Fibroblast of the conjunctiva (primary cell): ENCODE data around the gene BLM.
"Not testable (repeated sequence)": the region's sequence is repeated elsewhere in the genome, so short reads cannot be mapped to it uniquely, and the experiment has no call there.

Experiments
- DNase-seq: peaks from one replicate; pipeline ENCODE4 v3.0.0-alpha.2; 2010; ENCODE audit warnings: low read depth

Gene BLM

DNA sequence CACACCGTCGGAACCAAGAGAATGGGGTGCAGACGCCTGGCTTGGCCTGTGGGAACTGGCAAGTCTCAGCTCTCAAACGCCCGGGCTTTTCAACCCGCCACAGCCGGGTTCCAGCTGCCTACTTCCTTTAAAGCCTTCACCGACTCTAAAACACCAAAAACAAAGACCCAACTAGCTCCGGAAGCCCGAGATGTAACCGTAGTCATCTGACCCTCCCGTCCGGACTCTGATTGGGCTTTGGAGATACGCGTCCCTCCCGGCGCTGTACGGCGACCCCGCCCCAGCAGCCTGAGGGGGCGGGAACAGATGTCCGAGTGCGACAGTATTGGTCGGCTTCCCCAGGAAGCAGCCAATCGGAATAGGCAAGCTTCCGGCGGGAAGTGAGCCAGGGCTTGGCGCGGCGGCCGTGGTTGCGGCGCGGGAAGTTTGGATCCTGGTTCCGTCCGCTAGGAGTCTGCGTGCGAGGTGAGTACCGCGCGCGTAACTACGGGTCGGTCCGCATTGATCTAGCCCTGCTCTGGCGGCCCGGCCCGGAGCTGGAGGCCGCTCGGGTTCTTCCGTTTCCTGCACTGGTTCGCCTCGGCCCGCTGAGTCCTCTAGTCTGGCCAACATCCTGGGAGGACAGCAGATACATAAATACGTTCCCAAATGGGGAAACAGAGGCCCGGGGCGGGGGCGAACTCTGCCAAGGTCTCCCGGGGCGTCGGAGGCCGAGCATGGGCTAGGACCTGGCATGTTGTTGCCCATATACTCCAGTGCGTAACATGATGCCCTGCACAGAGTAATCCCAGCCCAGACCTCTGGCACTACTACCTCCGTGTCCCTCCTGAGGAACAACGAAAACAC lies at the start of gene BLM:
Gene BLM (plus strand): TSS at position 371 of the 846 bp plus-strand sequence. CDS start 30,047 bp downstream, outside the sequence.
- DNase-seq, result peak; percentile 96

DNA sequence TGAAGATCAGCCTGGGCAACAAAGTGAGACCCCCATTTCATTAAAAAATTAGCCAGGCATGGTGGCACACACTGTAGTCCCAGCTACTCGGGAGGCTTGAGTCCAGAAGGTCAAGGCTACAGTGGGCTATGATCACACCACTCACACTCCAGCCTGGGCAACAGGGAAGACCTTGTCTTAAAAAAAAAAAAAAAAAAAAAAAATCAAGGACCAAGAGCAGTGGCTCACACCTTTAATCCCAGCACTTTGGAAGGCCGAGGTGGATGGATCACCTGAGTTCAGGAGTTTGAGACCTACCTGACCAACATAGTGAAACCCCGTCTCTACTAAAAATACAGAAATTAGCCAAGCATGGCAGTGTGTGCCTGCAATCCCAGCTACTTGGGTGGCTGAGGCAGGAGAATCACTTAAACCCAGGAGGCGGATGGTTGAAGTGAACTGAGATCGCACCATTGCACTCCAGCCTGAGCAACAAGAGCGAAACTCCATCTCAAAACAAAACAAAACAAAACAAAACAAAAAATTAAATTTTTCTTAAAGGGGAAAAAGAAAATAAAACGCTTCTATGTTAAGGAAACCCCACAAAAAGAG lies 49.3 kb upstream of the BLM start:
- DNase-seq, result not testable (repeated sequence)

DNA sequence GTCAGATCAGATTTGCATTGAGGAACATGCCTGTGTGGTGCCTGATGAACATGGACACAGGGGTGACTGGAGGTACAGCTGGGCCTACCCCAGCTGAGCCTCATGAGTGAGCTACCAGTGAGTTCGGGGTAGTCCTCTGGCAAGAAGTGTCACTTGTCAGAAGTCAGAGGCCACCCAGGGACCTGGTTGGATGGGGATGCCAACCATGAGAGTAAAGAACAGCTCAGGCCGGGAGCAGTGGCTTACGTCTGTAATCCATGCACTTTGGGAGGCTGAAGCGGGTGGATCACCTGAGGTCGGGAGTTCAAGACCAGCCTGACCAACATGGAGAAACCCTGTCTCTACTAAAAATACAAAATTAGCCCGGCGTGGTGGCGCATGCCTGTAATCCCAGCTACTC lies 46.5 kb upstream of the BLM start:
- DNase-seq, result not testable (repeated sequence)

DNA sequence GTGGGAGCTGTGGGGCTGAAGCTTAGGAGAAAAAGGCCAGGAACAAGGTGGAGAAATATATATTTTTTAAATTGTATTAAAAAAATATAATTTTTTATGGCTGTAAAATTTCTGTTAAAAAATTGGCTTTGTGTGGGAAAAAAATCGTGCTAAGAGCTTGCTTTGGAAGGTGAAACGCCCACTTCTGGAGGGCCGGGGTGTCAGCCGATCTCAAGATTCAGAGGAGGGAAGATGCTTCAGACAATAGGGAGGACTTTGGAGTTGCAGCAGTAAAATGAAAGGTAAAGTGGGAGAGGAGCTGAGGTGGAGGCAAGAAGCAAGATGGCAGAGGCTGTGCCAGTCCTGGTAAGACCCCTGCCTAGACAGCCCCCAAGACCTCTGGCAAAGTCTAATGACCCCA lies 45.9 kb upstream of the BLM start:
- no peak for DNase-seq

DNA sequence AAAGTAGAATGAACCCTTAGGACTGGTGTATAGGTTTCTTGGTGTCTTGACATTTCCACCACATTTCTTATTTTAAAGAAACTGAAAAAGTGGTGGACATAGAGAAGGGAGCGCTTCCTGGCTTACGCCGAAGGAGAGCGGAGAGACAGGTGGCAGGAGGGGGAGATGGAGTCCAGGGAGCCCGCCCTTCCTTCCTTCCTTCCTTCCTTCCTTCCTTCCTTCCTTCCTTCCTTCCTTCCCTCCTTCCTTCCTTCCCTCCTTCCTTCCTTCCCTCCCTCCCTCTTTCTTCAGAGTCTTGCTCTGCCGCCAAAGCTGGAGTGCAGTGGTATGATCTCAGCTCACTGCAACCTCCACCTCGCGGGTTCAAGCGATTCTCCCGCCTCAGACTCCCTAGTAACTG lies 43.8 kb upstream of the BLM start:
- DNase-seq, result not testable (repeated sequence)

DNA sequence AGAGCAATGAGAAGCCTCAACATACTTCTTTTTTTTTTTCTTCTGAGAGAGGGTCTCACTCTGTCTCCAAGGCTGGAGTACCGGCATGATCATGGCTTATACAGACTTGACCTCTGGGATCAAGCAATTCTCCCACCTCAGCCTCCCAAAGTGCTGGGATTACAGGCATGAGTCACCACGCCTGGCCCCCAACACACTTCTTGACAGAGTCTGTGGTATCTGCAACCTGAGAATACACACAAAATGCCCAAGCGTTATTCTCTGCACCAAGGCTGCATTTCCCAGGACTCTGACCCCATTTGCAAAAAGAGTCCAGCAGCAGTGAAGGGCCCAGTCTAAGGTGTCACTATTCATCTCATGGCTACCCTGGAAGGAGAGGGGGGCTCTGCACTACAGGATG lies 42.7 kb upstream of the BLM start:
- DNase-seq, result no peak

DNA sequence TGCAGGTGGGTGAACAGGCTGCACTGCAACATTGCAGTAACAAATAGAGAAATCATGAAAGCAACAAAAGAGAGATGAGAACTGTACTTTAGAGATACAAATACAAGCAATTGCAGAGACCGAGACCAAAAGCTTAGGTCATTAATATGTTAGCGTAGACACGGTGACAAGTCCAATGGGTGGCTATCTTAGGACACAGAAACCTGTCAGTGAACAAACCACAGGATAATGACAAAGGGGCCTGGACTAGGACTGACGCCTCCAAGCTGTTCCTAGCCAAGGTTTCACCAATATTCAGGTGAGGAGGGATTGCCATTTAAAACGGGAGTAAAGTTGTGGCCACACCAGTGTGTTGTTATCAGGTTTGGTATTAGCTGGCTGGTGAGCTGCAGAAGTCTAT lies 41.7 kb upstream of the BLM start:
- no peak for DNase-seq

DNA sequence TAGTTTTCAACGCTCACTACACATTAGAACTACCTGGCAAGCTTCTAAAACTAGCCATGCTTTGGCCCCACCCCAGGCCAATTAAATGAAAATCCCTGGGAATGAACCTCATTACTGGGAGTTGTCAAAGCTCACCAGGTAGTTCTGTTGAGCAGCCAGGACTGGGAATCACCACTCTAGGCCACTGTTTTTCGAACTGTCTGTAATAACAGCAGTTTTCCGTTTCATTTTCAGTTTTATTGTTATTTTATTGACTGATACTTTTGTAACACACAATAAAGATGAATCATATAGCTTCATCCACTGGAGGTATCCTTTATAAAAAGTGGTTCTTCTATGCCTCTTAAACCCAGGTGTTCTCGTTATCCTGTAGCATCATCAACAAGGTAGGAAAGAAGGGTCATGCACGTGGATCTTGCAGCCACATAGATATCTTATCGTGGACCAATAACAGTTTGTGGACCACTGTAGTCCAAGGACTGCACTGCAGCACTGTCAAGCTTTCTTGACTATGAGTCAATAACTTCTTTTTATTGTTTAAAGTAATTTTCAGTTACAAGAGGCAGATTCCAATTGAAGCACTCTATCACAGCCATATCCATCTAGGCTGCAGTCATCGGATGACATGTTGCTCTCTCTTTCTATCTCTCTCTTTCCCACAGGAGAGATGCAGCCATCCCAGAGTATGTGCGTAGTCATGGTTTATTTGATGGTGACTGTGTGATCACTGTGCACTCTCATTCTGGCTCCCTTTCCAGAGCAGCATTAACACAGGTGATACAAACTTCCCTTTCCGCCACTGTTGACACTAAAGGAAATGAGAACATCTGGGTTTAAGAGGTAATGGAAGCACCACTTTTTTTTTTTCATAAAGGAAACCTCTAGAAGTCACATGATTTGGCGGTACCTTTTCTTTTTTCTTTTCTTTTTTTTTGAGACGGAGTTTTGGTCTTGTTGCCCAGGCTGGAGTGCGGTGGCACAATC lies 39.0 kb upstream of the BLM start:
- DNase-seq, result no peak

DNA sequence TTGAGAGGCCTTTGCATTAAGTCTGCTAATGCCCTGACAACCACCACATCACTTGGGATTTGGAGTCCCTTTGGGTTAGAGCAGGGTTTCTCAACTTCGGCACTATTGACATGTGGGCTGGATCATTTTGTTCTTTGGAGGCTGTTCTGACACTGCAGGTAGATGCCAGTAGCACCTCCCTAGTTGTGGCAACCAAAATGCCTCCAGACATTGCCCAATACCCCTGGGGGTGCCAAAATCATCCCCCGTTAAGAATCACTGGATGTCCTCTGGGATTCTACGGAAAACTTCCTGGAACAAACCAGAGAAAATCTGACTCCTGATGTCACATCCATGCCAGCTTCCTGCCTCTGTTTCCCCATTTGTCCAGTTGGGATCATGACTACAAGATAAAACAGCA lies 37.2 kb upstream of the BLM start:
- DNase-seq, result no peak

DNA sequence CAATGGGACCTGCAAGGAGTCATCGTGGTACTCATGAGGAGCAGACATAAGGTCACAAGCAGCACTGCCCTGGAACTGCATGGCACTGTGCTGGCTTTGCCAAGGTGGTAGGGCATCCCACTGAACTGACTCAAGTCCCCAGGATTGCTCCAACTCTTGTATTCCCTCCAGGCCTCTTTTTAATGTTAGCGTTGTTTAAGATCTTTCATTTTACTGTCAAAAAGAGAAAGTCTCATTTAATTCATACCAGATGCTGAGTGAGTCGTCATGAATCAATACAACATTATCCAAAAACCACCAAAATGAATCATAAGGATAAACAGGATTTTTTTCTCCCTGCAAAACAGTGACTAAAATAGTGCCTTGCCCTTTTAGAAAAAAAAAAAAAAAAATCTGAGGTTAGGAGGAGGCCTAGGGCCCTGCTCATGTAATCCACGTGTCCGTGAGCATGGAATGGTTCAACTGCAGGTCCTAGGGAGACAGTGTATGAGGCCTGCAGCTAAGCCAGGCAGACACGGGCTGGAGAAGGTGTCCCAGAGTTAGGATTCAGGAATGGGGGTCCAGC lies 36.7 kb upstream of the BLM start:
- DNase-seq, result peak; percentile 86

DNA sequence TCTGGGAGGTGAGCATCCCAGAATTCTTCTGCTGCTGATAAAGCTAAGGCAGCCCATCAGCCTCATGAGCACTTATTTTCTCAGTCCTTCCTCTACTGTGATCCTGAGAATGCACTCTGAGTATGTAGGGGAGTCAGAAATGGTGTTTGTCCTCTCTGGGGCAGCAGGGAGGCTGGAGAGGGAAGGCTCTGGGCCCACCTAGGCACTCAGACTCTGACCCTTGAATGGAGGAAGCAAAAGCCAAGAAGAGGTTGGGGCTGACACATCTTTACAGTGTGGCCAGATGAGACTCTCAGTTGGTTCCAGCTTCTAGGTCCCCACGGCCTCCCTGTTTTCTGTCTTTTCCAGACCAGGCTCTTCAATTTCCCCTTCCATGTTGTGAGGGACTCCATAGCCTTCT lies 36.1 kb upstream of the BLM start:
- DNase-seq, result no peak

DNA sequence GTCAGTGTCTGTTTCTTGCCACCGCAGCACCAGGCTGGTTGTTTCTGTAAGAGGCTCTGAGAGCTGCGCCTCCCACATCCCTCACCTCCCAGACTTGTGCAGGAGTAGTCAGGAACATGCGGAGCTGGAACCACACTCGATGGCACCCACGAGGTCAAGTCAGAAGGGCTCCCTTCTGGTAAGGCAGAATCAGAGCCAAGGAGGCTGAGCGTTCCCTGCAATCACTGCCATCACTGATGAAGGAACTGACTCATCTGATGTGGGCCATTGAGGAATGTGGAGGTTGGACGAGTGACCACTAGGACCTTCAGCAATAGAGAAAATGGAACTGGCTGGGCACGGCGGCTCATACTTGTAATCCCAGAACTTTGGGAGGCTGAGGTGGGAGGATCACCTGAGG lies 35.7 kb upstream of the BLM start:
- peak; percentile 51 for DNase-seq

DNA sequence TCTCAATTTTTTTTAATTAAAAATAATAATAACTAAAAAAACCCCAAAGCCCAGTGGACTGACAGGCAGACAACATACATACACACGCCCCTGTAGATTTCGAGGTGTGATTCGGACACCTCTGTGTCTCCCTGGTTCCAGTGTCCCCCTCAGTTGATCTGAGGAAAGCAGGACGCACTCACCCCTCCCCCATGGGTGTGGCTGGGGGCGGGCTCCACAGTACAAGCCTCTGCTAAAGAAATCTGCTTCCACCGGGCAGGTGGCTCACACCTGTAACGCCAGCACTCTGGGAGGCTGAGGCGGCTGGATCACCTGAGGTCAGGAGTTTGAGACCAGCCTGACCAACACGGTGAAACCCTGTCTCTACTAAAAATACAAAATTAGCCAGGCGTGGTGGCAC lies 33.8 kb upstream of the BLM start:
- no peak for DNase-seq

DNA sequence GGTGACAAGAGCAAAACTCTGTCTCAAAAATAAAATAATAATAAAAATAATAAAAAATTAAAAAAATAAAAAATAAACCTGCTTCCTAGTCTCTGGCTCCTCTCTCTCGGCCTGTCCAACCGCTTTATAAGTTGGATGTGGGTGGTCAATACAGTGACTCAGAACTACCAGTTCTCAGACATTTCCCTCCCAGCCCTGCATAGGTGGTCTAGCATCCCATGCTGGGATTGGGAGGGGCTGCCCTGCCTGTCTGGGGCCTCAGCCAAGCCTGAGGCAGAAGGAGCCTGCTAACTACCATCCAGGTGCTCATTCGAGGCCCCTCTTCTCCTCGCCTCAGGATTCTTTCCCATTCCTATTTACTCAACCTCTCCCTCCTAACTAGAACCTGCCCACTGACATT lies 33.3 kb upstream of the BLM start:
- DNase-seq, result no peak

DNA sequence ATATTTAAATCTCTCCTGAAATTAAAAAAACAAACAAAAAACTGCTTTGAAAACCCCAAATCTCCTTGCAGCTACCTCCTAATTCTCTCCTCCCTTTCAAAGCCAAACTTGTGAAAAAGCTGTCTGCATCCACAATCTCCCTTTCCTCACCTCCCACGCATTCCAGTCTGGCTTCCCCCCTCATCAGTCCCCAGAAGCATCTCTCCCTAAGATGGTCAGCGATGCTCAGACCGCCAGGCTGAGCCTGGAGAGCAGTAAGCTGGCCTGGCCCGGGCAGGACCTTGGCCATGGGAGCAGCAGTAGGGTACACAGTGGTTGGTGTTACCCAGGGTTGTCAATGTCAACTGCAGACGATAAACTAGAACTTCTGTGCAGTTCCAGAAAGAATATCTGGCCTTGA lies 32.9 kb upstream of the BLM start:
- DNase-seq, result no peak

DNA sequence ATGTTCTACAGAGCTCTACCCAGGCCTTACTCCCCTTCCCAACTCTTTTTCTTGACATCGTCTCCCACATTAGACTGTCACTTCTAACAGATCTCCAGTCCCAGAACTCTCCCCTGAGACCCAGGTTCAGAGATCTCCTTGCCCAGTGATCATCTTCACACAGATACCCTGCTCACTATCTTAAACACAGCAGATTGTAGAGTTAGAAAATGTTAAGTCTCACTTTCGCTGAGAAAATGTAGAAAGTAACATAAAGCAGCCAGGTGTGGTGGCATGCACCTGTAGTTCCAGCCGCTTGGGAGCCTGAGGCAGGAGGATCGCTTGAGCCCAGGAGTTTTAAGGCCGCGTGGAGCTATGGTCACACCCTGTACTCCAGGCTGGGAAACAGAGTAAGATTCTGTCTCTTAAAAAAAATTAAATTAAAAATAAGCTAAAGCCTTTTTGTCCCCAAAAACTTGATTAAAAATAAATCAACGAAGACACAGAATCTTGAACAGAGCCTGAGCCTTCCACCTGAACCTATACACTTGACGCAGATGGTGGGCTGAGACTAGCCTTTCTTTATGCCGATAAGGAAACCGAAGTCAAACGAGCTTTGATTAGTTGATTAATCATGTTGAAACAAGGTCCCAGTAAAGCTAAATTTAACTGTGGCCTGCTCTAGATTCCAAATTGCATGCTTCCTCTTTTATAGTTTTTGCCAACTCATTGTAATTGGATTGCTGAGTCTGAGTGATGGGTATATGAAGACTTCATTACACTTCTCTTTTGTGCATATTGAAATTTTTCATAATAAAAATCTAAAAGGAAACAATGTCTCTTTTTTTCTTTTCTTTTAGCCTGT lies 31.3 kb upstream of the BLM start:
- DNase-seq, result no peak

DNA sequence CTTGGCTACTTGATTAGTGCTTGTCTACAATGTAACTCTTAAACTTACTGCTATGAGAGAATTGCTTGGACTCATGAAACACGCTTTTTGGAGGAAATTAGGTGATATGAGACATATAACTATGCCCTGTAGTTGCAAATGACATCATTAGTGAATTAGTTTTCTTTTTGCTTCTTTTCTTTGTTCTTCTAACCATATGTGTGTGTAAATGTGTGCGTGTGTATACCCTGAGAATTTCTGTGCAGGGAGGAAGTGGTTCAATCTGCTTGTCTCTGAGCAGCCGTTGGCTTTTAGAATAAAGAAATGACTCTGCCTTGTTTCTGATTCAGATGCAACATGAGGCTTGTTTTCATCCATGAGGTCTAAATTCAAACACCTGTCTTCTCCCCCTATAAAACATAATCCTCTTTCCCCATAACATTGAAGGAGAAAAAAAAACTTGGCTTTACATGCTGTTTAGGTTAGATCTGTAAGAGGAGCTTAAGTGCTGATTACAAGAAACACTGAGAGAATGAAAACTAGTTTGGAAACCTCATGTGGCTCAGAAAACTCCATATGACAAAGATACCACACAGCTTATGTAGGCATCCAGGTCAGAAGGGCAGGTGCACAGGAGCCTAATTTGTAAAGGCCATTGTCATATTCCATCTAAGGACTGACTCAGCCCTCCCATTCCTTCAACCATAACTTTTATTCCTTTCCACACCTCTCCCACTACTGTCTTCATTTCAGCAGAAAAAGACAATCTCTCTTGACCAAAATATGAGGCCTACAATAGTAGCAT lies 30.5 kb upstream of the BLM start:
- DNase-seq, result no peak

DNA sequence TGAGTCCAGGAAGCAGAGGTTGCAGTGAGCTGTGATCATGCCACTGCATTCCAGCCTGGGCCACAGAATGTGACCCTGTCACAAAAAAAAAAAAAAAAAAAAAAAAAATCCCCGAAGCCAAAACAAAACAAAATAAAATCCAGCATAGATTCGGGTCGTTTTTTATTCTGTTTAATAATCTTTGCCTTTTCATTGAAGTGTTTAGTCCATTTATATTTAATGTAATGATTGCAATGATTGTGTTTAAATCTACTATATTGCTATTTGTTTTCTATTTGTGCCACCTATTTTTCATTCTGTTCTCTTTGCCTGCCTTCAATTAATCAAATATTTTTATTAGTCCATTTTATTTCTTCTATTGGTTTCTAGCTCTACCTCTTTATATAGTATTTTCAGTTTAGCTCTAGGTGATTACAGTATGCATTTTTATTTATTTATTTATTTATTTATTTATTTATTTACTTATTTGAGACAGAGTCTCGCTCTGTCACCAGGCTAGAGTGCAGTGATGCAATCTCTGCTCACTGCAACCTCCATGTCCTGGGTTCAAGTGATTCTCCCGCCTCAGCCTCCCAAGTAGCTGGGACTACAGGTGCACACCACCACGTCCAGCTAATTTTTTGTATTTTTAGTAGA lies 27.7 kb upstream of the BLM start:
- DNase-seq, result not testable (repeated sequence)

DNA sequence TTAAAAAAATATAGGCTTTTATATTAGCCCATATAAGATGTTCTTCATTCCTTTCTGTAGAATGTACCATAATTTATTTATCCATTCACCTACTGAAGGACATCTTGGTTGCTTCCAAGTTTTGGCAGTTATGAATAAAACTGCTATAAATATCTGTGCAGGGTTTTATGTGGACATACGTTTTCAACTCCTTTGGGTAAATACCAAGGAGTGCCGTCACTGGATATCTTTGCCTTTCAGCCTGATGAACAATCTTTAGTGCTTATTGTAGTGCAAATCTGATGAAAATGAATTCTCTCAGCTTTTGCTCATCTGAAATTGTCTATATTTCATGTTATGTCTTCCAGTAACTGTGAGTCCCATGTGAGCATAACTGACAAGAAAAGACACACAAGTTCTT lies 26.6 kb upstream of the BLM start:
- no peak for DNase-seq

DNA sequence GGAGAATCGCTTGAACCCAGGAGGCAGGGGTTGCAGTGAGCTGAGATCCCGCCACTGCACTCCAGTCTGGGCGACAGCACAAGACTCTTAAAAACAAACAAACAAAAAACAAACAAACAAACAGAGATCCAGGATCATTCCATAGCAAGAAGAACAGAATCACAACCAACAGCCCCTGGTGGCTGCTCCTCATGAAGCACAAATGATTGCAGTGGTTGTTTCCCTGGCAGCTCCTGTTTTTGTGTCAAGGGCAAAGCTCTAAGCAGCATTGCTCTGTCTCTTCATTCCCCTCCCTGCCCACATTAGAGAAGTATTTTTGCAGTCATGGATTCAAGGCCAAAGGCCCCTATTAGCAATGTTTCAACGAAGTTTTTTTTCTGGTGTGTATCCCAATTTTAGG lies 25.8 kb upstream of the BLM start:
- DNase-seq, result no peak
